ENCODE data around the gene MAP7.

Gene MAP7

DNA sequence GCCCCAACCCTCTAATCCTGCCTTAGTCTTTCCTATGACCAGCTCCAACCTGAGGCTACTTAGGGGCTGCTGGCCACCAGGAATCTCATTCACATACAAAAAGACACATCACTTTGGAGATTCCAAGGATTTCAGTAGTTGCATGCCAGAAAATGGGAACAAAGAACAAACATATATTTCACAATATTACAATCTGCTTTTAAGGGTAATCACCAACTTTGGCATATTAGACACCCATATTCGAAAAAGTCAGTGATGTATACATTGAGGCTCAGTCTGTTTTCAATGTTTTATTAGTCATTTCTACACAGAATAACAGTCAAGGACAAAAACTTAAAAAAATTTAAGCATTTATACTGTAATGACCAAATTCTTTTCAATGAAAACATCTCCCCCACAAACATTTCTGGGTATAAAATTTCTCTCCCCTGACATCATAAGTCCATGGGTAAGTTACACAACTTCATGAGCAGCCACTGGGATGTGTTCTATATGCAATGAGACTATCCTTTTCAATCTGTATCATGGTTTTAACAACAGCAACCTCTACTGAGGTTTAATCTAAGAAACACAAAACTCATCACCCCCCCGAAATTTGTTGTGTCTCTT, 103.5 kb downstream of the MAP7 start:
- no peak for DNase-seq (ENCODE audit: low spot score)
- TF ChIP-seq, protein P1, sequence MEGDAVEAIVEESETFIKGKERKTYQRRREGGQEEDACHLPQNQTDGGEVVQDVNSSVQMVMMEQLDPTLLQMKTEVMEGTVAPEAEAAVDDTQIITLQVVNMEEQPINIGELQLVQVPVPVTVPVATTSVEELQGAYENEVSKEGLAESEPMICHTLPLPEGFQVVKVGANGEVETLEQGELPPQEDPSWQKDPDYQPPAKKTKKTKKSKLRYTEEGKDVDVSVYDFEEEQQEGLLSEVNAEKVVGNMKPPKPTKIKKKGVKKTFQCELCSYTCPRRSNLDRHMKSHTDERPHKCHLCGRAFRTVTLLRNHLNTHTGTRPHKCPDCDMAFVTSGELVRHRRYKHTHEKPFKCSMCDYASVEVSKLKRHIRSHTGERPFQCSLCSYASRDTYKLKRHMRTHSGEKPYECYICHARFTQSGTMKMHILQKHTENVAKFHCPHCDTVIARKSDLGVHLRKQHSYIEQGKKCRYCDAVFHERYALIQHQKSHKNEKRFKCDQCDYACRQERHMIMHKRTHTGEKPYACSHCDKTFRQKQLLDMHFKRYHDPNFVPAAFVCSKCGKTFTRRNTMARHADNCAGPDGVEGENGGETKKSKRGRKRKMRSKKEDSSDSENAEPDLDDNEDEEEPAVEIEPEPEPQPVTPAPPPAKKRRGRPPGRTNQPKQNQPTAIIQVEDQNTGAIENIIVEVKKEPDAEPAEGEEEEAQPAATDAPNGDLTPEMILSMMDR (IDR thresholded peaks at IDR 0.05; ENCODE audit: extremely low read depth, missing control alignments): no peak

DNA sequence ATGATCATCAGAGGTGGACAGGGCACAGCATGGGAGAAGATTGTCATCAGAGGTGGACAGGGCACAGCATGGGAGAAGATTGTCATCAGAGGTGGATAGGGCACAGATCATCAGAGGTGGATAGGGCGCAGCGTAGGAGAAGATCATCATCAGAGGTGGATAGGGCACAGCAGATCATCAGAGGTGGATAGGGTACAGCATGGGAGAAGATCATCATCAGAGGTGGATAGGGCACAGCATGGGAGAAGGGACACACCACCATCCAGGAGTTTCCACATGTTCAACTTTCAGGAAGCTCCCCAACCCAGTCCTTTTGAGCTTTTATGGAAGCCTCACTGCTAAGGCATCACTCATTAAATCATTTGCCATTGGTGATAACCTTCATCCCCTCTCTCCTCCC, 104.1 kb downstream of the MAP7 start:
- DNase-seq (ENCODE audit: low spot score): no peak
- TF ChIP-seq, protein P1 (IDR thresholded peaks at IDR 0.05; ENCODE audit: extremely low read depth, missing control alignments): no peak

DNA sequence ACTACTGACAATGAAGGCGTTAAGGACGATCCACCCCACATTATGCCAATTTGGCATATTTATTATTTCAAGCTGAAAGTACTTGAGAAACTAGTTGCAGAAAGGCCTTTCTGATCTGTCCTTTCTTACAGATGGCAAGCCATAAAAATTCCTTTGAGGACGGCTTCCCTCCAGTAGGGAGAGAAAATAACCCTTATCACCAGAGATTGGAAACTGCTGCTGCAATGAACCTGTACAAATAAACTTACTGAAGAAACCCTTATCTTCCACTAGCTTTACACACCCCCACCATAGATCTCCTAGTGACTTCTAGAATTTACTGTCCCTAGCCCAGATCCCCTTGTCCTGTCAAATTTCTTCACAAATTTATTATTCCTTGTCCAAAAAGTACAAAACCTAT, 105.2 kb downstream of the MAP7 start:
- DNase-seq (ENCODE audit: low spot score): no peak
- TF ChIP-seq, protein P1 (IDR thresholded peaks at IDR 0.05; ENCODE audit: extremely low read depth, missing control alignments): no peak

DNA sequence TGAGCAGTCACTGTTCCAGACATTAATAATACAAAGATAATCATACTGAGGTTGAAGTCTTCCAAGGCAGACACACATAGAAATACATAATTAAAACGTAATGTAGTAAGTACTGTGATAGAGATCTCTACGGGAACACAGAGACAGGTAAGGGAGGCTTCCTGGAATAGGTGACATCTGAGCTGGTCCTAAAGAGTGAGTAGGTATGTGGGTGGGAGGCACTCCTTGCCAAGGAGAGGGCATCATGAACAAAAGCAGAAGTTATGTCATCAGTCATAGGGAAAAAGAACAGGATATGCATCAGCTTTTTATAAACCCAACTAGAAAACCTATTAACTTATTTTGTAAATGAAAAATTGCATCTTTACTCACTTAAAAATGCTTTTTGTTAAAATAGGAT, 110.0 kb downstream of the MAP7 start:
- TF ChIP-seq, protein P1 (IDR thresholded peaks at IDR 0.05; ENCODE audit: extremely low read depth, missing control alignments): no peak
- DNase-seq (ENCODE audit: low spot score): no peak

DNA sequence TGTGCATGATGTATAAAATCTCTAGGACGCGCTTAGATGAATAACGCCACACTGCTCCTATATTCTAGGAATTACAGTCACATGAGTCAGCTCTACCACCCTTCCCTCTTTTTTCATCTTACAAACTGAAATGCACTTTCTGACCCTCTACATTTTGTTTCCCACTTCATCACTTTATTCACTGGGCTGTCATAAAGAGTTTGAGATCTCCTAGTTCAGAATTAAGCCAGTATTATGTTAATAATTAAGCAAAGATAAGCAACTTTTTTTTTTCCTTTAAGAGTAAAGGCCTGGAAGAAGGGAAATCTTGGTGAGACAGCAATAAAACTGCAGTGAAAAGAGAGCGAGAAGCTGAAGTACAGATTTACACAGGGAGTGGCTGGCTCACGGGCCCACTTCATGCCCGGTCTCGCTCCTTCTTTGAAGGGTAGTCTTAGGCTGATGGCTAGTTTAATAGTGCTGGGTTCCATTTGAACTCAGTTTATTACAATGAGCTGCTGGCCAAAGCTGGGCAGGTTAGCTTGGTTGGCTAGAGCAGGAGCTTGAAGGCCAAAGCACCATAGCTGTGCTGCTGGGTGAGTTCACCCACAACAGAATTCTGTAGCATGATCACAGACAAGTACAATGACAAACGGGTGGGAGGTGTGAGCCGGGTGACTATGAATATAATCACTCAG, 110.6 kb downstream of the MAP7 start:
- DNase-seq (ENCODE audit: low spot score): no peak
- TF ChIP-seq, protein P1 (IDR thresholded peaks at IDR 0.05; ENCODE audit: extremely low read depth, missing control alignments): no peak

DNA sequence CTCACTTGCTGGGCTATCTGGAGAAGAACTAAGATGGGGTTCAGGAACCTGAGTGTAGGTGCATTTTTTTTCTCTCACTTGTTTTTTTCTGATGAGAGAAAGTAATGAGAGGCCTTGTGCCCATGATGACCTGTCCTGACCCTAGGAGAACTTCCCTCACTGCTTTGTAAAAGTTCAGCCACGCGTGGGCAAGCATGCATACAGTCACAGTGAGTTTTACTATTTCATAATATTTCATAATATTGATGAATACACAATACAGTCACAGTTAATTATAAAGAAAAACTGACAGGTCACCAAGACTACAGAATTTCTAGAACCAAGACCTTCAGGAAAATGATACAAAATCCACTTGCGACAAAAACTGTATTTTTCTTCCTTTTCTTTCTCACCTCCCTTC, 111.8 kb downstream of the MAP7 start:
- TF ChIP-seq, protein P1 (IDR thresholded peaks at IDR 0.05; ENCODE audit: extremely low read depth, missing control alignments): no peak
- no peak for DNase-seq (ENCODE audit: low spot score)

DNA sequence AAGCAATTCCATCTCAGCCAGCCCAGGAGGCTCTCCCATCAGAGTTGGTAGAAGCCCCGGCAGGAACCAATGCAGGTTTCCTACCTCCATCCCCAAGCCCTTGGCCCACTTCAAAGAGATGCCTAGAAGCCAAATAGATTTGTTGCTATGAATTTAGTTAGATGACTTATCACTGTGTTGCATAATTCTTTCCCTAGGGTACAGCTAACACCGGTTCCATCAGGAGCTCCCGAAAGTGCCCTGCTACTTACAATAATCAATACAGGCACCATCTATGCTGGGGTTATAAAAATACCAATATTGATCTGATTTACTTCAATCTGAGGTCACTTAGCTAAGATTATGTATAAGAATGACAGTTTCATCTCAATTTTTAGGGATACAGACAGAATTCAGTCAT, 113.0 kb downstream of the MAP7 start:
- no peak for DNase-seq (ENCODE audit: low spot score)
- TF ChIP-seq, protein P1 (IDR thresholded peaks at IDR 0.05; ENCODE audit: extremely low read depth, missing control alignments): no peak
